HTR-8/SVneo (cell line): ENCODE data around the gene IGSF9.

Experiments used
- DNase-seq: peaks from one replicate; pipeline ENCODE4 v3.0.0; 2011; ENCODE audit warnings: low spot score, mixed read lengths; ENCODE audit not compliant: insufficient read length
- FAIRE-seq: peaks from 2 replicates; lab custom pipeline; 2011; peaks lifted over from hg19 to GRCh38; lab: Jason Lieb, UNC

The IGSF9 gene

GRCh38 chr1:159945483-159946241 is at the start of gene IGSF9:
Gene IGSF9, minus strand, starts transcription at chr1:159945613. Its CDS starts 2,159 bp downstream, at chr1:159943454.
- peak; percentile 79 for DNase-seq
- no peak for FAIRE-seq

- DNase-seq (no peak), FAIRE-seq (no peak)
Measured at GRCh38 chr1:159994896-159995295, 49.5 kb upstream of the IGSF9 start.

- DNase-seq (no peak), FAIRE-seq (no peak)
Measured at GRCh38 chr1:159993911-159994310, 48.5 kb upstream of the IGSF9 start.

GRCh38 chr1:159992161-159992560 is 46.7 kb upstream of the IGSF9 start:
- FAIRE-seq (no peak), DNase-seq (no peak)

GRCh38 chr1:159991513-159991912 is 46.1 kb upstream of the IGSF9 start:
- DNase-seq (no peak), FAIRE-seq (no peak)

GRCh38 chr1:159990005-159990404 is 44.6 kb upstream of the IGSF9 start:
- no peak for FAIRE-seq
- DNase-seq, result no peak

GRCh38 chr1:159989581-159989980 is 44.2 kb upstream of the IGSF9 start:
- DNase-seq (no peak), FAIRE-seq (no peak)

- DNase-seq, result no peak
- no peak for FAIRE-seq
Measured at GRCh38 chr1:159988006-159988405, 42.6 kb upstream of the IGSF9 start.

GRCh38 chr1:159987186-159987585 is 41.8 kb upstream of the IGSF9 start:
- FAIRE-seq (no peak), DNase-seq (no peak)

- DNase-seq (no peak), FAIRE-seq (no peak)
Measured at GRCh38 chr1:159986531-159986930, 41.1 kb upstream of the IGSF9 start.

GRCh38 chr1:159986093-159986492 is 40.7 kb upstream of the IGSF9 start:
- no peak for DNase-seq
- FAIRE-seq, result no peak

- DNase-seq (no peak), FAIRE-seq (no peak)
Measured at GRCh38 chr1:159985473-159985872, 40.1 kb upstream of the IGSF9 start.

- no peak for DNase-seq
- FAIRE-seq, result no peak
Measured at GRCh38 chr1:159983681-159984080, 38.3 kb upstream of the IGSF9 start.

- FAIRE-seq (no peak), DNase-seq (no peak)
Measured at GRCh38 chr1:159982280-159982679, 36.9 kb upstream of the IGSF9 start.

GRCh38 chr1:159981351-159982055 is 36.1 kb upstream of the IGSF9 start:
- FAIRE-seq (no peak), DNase-seq (no peak)

GRCh38 chr1:159980786-159981185 is 35.4 kb upstream of the IGSF9 start:
- FAIRE-seq, result no peak
- DNase-seq, result no peak

GRCh38 chr1:159980076-159980475 is 34.7 kb upstream of the IGSF9 start:
- no peak for DNase-seq
- FAIRE-seq, result no peak

GRCh38 chr1:159979257-159979656 is 33.8 kb upstream of the IGSF9 start:
- FAIRE-seq (no peak), DNase-seq (no peak)

- no peak for FAIRE-seq
- no peak for DNase-seq
Measured at GRCh38 chr1:159978107-159978398, 32.6 kb upstream of the IGSF9 start.

GRCh38 chr1:159977364-159978106 is 32.1 kb upstream of the IGSF9 start:
- no peak for FAIRE-seq
- no peak for DNase-seq

GRCh38 chr1:159974350-159974965 is 29.0 kb upstream of the IGSF9 start:
- FAIRE-seq, result no peak

More at GRCh38 chr1:159974350-159974965, 29.0 kb upstream of the IGSF9 start:
- no peak for DNase-seq
